Hematopoietic multipotent progenitor cell treated with erythropoietin and hydrocortisone succinate and interleukin-3 and kit ligand, for 17 days (in vitro differentiated cells): ENCODE measurements around the gene ATP1A4.

ENCODE experiments used
- DNase-seq: peaks from one replicate; pipeline ENCODE4 v3.0.0-alpha.2; 2015; ENCODE audit warnings: low spot score

ATP1A4 gene

DNA sequence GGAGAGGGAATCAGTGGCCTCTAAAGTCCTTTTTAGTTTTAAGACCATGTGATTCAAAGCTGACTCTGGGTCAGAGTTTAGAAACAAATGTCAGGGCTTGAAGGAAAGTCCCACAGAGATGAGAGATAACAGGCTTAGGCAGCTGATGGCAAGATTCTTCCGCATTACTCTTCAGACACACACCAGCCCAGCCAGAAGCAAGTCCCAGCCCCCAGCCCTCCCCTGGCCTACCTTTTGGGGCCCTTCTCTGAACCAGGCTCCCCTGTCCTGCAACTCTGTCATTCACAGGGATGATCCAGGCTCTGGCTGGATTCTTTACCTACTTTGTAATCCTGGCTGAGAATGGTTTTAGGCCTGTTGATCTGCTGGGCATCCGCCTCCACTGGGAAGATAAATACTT is 25.8 kb downstream of the ATP1A4 start:
- no peak for DNase-seq

DNA sequence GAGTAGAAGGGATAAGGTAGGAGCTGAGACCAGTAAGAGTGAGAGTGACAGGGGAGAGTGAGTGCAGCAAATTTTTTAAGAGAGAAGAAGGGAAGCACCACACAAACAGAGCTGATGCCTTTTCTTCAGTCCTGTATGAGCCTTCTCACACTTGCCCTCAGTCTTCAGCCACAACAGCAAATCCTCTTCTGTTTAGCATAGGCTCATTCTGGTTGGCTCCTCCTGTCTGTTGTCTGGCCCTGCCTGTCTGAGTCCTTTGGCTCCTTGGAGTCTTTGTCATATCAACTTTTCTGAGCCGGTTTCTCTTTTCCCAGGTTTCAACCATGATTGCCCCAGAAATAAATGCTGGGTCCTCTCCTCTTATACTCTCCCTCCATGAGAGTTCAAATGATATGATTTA is 26.3 kb downstream of the ATP1A4 start:
- DNase-seq: no peak

DNA sequence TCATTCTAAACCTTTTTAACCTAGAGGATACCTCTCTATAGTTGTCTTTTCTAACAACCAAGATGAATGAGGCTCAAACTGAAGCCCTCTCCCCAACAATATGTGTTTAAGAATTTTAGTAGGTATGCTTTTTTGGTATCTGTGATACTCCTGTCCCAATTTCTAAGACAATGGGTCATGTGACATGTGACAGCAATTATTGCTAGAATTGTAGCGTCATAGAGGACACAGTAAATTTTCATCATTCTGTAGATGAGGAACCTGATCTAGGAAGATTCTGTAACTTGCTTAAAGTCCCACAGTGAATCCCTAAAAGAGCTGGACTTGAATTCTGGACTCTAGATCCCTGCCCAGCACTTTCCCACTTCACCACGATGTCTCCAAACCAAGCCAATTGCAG is 27.3 kb downstream of the ATP1A4 start:
- no peak for DNase-seq

DNA sequence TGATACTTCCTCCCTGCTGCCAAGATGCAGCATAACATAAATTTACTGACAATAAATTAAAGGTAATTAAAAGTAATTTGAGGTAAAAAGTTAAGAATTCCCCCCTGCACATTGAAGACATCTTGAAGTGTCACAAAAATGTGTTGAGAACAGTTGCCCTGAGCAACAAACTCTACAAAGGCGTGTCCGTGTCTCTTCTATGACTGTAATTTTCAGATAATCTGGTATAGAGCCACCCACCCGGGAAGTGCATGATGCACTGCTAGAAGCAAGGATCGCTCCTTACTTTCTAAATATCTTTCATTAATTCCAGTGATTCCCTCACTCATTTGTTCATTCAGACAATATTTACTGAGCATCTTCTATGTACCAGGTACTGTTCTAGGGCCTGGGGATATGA is 27.9 kb downstream of the ATP1A4 start:
- peak; percentile 22 for DNase-seq

DNA sequence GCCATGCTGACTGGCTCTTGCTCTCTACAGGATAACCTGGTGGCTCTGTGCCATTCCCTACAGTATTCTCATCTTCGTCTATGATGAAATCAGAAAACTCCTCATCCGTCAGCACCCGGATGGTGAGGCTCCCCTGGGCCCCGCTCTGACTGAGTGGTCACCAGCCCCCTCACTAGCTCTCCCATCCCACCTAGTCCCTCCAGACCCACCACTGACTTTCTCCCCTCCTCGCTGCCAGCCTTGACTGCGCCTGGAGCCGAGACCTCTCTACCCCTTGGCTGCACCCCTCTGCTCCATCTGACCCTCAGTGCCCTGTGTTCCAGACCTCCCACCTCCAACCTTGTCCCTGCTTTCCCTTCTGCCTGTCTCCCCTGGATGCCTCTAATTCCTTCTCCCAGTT is 34.8 kb downstream of the ATP1A4 start:
- DNase-seq: no peak

DNA sequence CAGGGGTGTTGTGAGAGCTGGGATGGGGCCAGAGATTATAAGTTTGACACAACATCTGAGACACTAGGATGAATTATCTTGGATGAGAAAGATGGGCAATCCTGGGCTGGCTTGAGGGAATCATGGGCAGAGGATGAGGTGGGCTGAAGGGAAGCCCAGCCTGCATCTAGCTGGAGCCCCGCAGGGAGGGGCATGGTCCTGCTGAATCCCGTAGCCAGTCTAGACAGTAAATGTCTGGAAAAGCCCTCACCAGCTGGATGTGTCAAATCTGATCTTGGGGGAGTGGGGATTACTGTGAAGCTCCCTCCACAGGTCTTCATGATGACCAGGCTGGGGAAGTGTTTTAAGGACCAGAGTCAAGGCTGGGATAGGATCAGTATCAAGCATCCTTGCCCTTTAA is 35.3 kb downstream of the ATP1A4 start:
- DNase-seq: no peak

DNA sequence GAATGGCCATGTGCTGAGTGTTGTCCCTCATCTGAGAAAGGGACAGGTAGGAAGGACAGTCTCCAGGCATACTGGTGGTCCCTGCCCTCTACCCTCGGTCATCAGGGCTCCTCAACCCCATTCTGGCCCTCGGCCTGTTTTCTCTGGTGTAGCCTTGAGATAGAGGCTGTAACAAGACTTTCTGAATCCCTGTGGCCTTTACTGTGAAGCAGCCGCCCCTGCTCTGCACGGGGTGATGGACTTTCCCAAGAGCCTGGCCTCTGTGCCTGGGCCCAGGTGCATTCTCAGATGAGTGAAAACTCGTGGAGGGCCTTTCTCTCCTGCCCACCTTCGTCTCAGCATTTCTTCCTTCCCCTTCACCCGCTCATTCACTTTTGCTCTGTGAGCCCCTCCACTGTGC is 36.0 kb downstream of the ATP1A4 start:
- no peak for DNase-seq

DNA sequence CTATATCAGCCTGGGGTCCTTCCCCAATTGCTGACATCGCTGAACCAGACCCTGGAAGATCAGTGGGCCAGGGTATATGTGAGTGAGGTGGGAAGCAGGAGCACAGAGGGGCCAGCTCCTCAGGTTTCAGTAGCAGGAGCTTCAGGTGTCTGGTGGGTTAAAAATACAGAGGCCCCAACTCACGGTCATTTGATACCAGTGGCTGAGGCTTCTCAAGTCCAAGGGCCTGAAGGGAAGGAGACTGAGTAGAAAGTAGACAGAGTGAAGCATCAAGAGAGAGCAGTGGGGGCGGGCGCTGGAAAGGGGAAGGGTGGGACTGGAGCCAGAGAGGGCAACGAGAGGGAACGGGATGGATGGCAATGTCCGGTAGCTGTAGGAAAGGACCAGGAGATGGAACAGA is 36.9 kb downstream of the ATP1A4 start:
- no peak for DNase-seq

DNA sequence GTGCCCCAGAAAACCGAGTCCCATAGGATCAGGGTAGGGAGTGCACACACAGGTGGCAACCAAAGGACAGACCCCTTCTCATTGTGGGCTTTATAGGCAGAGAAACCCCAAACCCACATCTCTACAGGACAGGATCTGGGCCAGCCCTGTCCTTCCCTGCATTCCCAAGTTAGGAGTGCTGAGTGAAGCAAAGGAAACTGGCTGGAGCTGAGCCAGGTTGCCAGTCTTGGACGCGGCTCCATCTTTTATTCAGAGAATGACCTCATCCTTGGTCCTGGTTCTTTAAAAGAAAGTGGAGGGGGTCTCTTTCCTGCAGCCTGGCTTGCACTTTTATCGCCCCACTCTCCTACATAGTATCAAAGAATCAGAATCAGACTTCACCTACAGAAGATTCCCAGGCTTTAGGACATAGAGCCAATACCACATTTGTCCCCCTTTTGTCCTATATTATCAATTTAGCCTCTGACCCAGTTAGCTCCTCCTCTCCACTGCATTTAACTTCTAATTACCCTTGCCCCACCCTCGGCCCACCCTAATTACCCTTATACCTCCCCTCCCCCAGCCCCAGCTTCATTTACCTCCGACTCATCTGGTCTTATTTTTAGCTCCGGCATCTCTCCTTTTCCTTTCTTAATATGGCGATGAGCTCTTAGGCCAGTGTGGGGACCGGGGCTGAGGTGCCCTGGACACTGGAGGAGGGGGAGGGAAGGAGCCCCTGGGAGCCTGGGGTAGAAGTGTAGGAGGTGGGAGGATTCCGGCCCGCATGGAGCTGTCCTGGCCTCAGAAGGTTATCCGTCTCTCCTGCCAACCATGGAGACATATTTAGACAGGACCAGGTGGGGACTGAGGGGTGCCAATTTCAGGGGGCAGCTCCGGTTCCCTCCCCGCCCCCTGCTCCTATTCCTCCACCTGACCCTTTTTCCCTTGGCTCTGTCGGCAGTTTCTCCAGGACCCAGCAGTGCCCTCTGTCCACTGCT is 38.5 kb downstream of the ATP1A4 start, which contains the start of gene CASQ1:
TSS of gene CASQ1 (plus strand) at position 927 of the 977 bp plus-strand sequence. CDS start 177 bp downstream, outside the sequence.
- DNase-seq: no peak

DNA sequence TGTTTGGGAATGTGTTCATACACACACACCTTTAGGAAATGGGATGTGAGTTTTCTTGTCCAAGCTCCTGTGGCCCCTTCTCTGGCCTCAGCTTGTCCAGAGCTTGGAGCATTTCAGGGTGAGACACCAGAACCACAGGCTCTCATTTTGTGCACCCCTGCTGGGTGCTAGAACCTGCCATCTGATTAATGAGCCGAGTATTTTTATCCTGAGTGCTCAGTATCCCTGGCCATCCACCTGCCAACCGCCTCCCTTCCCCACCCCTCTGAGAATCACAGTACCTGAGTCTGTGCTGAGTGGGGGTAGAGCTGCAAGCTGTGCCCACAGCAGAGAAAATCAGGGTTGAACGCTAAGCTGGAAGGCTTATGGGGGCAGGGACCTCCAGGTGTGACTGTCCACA is 40.4 kb downstream of the ATP1A4 start:
- no peak for DNase-seq

DNA sequence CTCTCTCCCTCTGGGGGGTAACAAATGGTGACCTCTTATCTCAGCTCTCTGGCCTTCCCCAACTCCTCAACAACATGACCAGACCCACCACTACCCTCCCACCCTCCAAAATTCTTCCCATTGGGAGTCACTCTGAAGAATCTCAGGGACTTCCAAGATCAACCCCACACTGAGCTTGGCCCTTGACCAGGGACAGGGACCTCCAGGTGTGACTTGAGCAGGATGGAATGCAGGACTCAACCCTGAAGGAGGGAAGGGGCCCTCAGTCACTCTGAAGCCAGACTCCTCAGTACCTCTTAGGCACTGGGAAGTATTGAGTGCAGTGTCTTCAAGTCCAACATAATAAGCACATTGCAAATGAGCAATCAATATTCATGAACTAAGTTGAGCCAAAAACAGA is 40.8 kb downstream of the ATP1A4 start:
- no peak for DNase-seq

DNA sequence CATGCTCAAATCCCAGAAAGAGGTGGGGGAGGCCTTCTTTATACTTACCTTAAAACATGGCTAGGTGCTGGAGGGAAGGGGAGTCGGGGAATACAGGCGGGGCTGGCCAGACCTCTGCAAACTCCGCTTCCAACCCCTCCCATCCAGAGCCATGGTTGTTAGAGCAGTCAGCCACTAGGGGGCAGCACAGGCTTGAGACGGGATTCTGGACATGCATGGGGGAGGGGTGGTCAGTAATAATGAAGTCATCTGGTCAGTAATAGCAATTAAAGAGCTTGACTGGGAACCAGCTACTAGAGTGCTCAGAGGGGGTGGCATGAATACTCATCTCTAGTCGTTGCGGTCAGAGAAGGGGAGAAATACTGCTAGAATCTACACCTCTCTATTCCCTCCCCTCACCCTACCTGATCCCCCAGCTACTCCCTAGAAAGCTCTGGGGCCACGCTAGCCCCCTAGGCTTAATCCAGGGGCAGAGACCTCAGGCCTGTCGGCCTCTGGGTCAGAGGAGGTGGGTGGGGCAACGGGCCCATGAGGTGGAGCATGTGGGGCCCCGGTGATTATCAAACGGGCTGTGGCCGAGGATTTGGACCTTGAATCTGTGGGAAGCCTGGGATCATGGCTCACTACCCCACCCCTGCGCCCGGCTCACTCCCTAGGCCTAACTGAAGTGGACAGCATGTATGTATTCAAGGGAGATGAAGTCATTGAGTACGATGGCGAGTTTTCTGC is 41.9 kb downstream of the ATP1A4 start:
- peak; percentile 89 for DNase-seq

DNA sequence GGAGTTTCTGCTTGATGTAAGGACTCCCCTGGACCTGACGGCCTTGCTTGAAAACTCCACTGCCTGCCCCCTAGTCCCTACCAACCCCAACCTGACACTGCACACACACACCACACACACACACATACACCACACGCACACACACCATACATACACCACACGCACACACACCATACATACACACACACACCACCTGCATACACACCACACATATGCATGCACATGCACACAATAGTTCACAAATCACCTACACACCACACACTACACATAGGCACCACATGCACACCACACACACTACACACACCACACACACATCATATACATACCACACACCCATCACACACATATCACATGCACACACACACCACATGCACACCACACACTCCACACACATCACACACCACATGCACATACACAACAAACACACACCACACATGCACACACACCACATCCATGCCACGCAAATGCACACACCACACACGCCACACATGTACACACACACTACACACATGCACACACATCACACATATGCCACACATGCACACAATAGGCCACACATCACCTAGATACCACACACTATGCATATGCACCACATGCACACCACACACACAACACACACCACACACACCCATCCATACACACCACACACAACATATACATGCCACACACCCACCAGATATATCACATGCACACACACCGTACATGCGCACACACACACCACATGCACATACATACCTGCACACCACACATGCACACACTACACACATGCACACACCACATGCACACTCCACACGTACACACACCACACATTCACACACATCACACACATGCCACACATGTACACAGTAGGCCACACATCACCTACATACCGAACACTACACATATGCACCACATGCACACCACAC is 42.7 kb downstream of the ATP1A4 start:
- no peak for DNase-seq

DNA sequence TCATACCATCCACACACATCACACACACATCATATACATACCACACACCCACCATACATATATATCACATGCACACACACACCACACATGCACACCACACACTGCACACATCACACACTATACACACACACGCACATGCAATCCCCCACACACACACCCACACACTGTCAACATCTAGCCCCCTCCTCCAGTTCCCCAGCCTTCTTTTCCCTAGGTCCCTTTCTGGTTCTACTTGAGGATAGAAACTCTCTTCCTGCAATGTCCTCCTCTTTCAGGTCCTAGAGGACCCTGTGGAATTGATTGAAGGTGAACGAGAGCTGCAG is 43.3 kb downstream of the ATP1A4 start:
- DNase-seq: no peak

DNA sequence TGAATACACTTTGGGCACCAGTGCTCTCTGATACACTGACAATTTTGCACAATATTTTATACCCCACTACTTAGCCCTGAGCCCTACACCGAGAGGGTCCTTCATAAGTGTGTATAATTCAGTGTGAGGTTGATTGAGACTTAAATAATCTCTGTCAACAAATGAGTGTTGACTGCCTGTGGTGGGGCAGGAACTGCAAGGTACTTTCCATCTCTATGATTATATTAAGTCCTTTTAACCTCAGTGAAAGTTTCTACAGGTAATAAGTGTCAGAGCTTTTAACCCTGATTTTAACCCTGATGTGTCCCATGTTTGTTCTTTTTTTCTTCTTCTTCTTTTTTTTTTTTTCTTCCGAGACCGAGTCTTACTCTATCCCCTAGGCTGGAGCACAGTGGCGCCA is 44.7 kb downstream of the ATP1A4 start:
- no peak for DNase-seq

DNA sequence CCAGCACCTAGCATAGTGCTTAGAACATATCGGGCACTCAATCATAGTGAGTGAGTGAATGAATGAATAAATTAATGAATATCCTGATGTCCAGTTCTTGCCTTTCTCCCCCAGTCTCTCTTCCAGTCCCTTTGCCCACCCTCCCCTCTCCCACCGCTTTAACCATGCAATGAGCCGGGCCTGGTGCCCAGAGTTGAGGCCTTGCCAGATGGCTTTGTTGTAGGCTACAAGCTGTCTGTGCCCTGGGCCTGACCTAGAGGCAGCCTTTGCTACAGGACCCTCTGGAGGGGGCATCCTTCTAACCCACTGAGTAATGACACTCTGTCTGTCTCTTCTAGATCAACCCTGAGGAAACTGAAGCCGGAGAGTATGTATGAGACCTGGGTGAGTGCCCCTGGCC is 45.8 kb downstream of the ATP1A4 start:
- no peak for DNase-seq

DNA sequence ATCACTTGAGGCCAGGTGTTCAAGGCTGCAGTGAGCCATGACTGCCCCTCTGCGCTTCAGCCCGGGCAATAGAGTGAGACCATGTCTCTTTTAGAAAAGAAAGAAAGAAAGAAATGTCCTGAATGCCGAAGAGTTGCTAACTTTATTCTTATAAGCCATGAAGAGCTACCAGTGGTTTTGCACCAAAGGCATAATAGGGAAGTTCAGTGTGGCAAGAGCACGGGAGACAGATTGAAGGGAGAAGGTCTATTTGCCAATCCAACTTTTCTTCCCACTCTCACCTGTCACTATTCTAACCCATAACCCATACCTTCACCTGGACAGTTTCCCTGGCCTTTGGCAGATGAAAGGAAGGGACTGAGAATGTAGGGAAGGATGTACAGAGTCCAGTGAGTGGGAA is 49.4 kb downstream of the ATP1A4 start:
- DNase-seq: no peak

DNA sequence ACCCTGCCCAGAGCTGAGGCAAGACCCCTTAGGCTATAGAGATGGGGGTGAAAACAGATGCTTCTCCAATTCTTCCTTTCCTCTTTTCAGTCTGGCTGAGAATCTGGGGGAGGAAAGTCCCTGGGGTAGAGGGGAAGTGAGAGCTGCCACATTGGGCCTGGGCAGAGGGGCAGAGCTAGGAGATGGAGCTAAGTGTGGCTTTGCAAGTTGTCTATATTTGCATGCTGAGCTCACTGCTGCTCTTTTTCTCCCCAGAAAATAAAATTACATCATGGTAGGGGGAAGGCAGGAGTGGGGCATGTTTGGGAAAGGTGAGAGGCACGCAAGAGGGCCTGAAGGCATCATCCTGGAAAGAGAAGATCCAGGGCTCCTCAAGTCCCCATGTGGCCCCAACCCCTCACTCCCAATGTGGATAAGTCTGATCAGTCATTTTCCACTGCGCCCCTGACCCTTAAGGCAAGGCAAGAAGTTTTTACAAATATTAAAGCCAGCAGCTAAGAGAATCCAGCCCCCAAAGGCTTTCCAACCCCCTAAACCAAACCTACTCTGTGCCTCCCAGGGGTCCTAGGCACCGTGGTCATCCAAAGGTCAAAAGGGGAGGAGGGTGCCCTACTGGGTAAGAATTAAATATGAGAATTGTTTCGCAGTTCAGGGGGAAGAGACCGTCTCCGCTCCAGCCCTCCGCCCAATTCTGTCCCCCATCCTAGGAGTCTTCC is 53.3 kb downstream of the ATP1A4 start:
- no peak for DNase-seq

DNA sequence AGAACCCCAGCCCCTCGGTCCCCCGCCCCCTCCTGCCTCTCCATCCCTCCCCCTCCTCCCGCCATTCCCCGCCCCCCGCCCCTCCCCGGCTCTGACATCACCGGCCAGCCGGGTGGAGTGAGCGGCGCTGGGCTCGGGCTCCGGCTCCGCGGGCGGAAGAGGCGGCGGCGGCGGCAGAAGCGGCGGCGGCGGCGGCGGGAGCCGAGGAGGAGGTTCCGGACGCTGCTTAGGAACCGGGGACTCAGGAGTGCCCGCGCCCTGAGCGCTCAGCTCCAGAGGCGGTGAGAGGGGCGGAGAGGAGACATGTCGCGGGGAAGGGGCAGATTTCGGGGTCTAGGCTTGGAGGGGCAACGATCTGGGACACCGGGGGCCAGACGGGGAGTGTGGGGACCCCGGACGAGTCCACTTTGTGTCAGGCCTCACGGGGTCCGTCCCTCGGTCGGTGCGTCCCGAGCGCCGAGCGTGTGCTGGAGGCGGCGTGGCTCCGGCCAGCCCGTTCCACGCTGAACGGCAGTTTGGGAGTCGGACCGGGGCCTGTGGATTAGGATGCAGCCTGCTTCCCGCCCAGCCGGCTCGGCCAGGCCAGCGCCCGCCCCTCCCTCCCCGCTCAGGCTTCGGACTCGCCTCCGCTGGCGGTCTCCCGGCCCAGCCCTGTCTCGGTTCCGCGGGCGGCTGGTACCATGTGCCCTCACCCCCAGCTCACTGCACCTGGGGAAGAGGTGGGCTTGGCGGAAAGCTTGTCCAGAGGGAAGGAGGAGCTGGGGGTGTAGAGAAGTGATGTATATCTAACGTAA is 54.0 kb downstream of the ATP1A4 start, which contains the start of gene PEA15:
TSS of gene PEA15 (plus strand) at position 143 of the 794 bp plus-strand sequence. CDS start 6,161 bp downstream, outside the sequence.
- DNase-seq: no peak

DNA sequence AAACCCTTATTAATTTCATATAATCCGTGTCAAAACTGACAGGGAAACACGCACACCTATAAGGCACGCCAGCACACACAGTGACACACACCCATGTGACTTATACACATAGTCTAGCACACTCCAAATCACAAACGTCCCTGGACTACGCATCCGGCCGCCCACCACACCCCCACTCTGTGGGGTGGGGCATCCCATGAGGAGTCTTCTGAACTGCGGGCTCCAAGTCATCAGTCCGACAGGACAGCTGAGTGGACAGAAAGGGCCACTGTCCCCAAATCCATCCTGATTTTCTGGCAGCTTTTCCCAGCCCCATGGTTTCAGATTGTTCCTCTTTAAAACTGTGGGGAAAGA is 54.6 kb downstream of the ATP1A4 start:
- DNase-seq: no peak
